Right lung (tissue), 5 donors: Measurements from ENCODE around the gene ENPP6. TPM values are rescaled to one million over a fixed set of nuclear protein-coding genes. Genes with fewer than 3 reads are reported as not detected.
"Not testable (repeated sequence)": the region's sequence is repeated elsewhere in the genome, so short reads cannot be mapped to it uniquely, and the experiment has no call there.

Experiments
- DNase-seq, 2 donors: peaks; one replicate each; pipeline ENCODE4 v3.0.0-alpha.2; 2013
- polyA plus RNA-seq, 5 donors: library from polyadenylated mRNA; unstranded; fragments of 120-200 nt; gene quantifications; one replicate each; pipeline versions ENCODE4 v1.2.1 to v1.2.3, GENCODE V29; 2013; ENCODE audit warnings: inconsistent platforms in 1 of 5, low replicate concordance in 1 of 5; ENCODE audit not compliant: insufficient read length in 5 of 5, insufficient read depth in 1 of 5

Gene ENPP6
- polyA plus RNA-seq, 5 donors: 0.21 to 1.00 (median 0.31) TPM

DNA sequence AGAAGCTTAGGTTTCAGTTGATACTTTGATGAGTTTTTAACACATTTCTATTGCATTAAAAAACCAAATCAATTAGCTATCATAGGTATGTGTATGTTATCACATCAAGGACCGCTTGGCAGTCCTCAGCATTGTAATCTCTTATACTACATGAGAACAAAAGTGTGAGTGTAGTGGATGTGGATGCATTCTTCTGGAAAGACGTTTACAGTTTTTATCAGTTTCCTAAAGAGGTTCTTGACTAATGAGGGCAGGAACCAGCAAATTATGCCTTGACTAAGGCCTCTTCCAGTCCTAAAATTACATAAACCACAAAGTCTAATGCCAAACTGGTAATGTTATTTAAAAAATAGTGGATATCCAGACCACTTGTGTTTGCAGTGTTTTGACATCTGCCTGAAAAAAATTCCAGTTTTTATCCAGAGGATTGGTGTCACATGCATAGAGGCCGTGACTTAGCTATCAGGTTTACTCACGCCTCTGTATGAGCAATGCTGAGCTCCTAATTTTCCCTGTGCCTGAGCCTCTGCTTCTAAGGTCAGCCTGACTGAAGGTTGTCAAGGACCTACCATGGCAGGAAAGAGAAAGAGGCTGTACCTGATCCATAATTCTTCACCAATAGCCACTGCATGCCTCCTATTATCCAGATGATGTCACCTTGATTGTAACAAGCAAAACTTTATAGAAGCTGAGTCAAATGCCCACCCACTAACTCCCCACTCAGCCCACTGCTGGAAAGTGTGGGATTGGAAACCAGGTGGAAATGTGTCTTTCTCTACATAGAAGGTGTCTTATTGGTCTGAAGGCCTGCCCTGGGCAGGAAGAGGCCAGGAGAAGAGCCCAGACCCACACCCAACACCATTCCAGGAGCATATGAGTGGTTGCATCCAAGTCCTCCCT is 68.7 kb downstream of the ENPP6 start:
- DNase-seq: no peak

- DNase-seq: no peak
These were observed 69.6 kb downstream of the ENPP6 start for GRCh38 chr4:184147858-184148737.

DNA sequence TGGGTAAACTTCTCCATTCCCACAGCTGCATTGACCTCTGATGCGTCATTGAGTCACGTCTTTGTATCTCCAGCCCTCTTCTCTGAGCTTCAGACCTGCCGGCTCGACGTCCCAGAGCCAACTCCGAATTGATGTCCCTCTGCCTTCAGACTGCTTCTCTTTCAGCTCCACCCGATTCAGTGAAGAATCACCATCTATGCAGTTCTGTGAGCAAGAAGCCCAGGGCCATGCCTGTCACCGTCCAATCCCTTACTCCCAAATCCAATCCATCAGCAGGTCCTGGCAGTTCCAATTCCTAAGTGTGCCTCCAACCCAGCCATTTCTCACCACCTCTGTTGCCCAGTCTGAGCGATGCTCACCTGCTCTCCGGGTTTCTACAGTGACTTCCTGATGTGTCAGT is 70.7 kb downstream of the ENPP6 start:
- DNase-seq: no peak

GRCh38 chr4:184145596-184145995 is 72.1 kb downstream of the ENPP6 start:
- no peak for DNase-seq

- no peak for DNase-seq
These were observed 73.7 kb downstream of the ENPP6 start for GRCh38 chr4:184143770-184144564.

DNA sequence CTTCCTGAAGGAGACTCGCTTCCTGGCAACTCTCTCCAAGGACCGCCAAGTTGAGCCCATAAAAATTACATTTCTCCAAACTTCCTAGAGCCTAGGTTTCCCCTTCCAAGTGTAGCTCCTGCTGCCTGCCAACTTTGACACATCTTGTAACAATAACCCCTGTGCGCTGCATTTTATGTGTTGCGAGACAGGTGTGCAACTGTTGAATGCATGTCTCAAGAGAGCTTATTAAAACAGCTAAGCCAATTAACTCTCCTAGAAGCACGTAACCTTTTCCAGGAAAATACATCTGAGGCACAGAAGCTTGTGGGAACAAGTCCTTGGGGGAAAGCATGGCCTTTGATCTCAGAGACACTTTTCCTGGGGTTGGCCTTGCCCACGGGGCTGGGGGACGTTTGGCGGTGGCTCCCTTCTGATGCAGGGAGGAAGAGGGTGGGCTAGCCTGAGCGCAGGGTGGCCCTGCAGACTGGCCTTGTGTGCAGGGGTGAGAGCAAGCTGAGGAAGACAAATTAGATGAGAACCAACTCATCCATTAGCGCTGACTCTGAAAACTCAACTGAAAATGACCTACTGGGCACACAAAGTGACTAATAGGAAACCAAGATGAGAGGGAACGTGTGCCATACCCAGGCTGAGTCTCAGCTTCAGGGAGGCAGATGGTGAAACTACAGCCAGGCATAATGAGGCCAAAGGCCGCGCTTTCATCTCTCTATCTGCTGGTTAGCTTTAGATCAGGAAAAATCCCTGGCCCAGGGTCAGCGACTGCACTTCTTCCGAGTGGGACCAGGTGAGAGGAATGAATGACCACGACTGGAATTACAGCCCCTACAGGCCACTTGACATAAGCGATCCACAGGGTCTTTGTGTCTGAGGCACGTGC is 75.3 kb downstream of the ENPP6 start:
- DNase-seq: no peak

DNA sequence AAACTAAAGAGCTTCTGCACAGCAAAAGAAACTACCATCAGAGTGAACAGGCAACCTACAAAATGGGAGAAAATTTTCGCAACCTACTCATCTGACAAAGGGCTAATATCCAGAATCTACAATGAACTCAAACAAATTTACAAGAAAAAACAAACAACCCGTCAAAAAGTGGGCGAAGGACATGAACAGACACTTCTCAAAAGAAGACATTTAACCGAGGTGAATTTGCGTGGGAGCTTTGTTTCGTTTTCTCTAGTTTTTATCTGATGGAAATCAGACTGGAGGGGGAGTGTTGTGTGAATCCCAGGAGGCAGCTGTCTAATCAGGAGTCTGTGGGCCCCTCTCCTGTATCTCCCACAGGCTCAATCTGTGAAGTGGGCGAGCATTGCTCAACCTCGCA is 76.8 kb downstream of the ENPP6 start:
- not testable (repeated sequence) for DNase-seq

- no peak for DNase-seq
These were observed 81.1 kb downstream of the ENPP6 start for GRCh38 chr4:184136525-184136924.

- DNase-seq: no peak
These were observed 90.9 kb downstream of the ENPP6 start for GRCh38 chr4:184126800-184127199.

- no peak for DNase-seq
These were observed 94.9 kb downstream of the ENPP6 start for GRCh38 chr4:184122631-184123408.

DNA sequence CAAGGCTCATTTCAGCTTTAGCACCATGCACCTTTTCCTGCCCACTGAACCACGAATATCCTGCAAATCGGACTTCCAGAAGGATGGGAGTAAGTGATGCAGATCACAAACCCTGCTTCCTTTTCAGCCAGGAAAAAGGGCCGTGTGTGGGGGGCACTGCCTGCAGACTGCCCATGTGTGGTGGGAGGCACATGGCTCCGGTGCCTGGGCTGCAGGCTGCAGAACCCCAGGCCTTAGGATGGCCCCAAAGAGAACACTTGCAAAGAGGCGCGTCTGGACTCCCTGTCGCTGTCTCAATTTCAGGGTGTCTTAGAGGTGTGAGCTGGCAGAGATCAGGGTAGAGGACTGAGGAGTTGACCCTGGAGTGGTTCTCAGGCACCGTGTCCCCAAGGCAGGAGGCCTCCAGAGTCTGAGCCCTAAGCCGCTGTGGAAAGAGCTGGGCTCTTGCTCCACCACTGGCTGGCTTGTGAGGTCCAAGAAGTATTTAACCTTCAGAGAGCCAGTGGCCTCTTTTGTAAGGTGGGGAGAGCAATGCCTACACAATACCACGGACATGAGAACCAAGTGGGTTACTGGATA is 97.0 kb downstream of the ENPP6 start:
- no peak for DNase-seq

GRCh38 chr4:184117662-184118199 is 99.9 kb downstream of the ENPP6 start:
- no peak for DNase-seq

DNA sequence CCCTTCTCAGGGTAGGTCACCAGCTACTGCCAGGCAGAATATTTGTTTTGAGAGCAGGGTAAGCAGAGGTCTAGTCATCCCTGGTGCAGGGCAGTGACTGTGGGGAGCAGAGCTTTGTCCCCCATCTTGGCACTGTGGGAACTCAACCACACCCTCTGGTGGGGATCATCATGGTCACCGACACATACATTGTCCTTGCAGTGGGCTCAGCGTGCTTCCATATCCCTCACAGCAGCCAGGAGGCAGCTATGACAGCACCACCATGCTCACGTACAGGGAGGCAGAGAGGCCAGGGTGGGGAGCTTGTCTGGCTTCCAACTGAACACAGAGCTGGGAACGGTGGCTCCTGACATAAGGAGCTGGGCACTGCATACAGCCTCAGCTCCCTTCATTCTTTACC is 102.3 kb downstream of the ENPP6 start:
- no peak for DNase-seq

DNA sequence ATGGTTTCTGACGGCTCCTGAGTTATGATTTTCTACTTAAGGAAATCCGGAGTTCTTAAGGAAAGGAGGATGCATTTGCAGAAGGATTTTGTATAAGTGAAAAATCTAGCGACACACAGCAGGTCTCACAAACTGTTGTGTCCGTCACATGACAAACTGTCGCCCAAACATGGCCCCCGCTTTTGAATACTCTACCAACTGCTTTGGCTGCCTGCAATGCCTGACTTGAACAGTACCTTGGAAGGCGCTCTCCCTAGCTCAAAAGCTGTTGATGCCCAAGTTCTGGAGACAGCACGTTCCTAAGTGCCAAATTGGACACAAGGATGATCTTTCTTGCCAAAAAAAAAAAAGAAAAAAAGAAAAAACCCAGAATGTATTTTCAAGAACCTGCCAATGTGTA is 103.2 kb downstream of the ENPP6 start:
- no peak for DNase-seq

- DNase-seq: no peak
These were observed 105.6 kb downstream of the ENPP6 start for GRCh38 chr4:184112006-184112550.

DNA sequence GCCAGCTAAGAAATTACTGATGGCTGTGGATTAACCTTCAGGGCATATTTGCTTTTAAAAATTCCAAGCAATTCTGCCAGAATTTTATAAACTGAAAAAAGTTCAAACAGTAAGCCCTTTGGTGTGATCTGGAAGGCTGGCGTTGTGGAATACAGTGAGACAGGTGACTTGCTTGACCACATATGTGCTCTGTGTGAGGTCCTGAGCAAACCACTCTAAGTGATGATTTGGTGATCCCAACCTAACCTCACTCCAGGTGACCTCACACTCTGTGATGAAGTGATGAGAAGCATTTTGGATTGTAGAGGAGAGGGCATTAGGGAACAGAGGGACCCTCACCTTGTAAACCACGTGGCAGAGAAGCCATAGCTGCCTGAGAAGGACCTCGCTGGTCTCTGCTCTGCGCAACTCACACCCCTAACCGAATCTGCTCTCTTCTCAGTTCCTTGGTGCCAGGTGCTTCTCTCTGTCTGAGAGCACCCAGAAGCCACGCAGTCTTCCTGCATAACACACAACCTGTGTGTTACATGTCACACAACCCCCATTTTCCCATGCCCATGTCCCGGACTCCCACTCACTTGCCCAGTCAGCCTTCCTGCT is 106.3 kb downstream of the ENPP6 start:
- DNase-seq: no peak

DNA sequence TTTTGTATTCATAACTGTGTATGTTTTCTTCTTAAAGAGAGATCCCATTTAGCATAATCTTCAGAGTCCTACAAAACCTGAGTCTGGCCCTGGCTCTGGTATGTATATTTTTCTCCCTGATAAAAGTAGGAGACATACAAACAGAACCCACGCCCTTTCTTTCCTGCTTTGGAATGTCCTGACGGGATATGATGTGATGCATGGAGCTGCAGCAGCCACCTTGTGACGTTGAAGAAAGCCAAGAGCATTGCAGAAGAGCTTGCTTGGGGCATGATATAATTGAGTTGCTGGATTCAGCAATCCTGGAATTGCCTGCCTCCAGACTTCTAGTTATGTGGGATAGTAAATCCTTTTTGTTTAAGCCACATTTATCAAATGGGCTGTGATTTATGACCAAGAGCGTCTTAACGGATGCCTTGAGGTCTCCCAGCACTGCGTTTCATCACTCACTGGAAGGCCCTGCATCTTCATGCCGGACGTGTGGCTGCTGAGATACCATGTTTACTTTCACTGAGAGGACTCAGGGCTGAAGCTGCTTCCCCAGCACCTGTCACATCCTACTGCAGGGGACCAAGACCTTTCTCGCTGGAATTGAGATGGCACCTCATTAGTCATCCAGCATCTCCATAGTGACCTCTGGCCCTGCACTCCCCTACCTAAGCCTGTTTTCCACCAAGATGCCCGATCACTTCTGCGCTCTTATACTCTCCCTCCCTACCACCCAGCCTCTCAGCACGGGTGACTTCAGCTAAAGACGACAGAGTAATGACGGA is 107.0 kb downstream of the ENPP6 start:
- no peak for DNase-seq

DNA sequence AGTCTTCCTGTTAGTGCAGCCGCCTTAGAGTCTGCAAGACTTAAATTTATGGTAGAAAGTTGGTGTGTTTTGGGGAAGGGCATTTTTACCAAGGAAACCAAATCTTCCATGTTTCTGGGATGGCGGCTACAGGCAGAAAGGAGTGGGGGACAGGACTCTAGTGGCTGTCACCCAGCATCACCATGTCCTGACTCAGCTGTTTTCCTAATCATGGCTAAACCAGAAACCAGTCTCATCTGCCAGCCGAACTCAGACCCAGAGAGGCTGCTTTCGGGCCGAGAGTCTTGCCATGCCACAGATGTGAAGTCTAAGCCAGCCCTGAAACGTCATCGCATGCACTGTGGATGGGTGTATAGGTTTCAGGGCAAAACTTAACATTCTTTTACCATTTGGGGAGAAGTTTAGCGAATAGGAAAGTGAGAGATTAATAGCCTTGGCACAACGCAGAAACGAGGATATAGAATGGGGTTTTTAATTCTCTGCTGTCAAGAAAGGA is 109.6 kb downstream of the ENPP6 start:
- no peak for DNase-seq
